Measurements from ENCODE around the gene CCBE1.

CCBE1 gene

GRCh38 chr18:59393381-59393780, 303.8 kb downstream of the CCBE1 start:
- no peak for DNase-seq (ENCODE audit: low read depth)

- DNase-seq (ENCODE audit: low read depth): no peak
Measured at GRCh38 chr18:59388817-59389216, 308.4 kb downstream of the CCBE1 start.

DNA sequence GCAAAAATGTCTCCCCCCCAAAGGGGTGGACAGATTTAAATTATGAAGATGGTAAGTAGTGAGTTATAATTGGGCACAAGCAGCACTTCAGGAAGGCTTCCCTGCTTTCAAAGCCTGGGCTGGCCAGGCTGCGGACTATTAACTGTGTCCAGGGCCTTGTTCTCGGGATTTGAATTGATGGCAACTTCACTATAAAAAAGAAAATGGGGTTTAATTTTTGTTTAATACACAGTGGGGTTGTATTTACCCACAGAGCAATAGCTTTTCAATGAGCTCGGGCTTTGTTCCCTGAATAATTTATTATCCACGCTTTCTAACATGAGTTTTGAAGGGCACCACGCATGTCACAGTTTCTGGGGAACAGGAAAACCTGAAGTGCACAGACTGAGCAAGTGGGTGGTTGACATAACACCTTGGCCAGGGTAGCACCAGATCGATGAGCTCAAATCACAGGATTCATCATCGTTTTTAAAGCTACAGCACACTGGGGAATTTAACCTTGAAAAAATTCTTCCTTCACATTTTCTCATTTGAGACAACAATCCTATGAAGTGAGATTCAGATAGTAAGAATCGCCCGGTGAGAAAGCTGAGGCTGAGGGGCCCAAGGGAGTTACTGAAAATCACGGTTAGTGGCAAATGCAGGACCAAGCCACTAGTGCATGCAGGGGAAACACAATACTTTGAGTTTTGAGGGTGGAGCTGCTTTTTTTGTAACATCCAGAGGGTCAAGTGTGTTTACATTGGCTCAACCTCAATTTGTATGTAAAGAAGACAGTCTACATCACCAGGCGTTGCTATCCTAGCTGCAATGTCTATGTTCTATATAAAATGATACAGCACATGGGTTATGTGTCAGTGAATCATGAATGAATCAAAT, 309.3 kb downstream of the CCBE1 start:
- no peak for DNase-seq (ENCODE audit: low read depth)

GRCh38 chr18:59386909-59387686, 310.1 kb downstream of the CCBE1 start:
- no peak for DNase-seq (ENCODE audit: low read depth)

GRCh38 chr18:59385191-59385590, 312.0 kb downstream of the CCBE1 start:
- no peak for DNase-seq (ENCODE audit: low read depth)

- no peak for DNase-seq (ENCODE audit: low read depth)
Measured at GRCh38 chr18:59383851-59384250, 313.4 kb downstream of the CCBE1 start.

GRCh38 chr18:59382383-59382782, 314.8 kb downstream of the CCBE1 start:
- no peak for DNase-seq (ENCODE audit: low read depth)

GRCh38 chr18:59381949-59382348, 315.3 kb downstream of the CCBE1 start:
- no peak for DNase-seq (ENCODE audit: low read depth)
